ENCODE measurements around the gene GNAZ. TPM values are rescaled to one million over a fixed set of nuclear protein-coding genes. Genes with fewer than 3 reads are reported as not detected.

GNAZ gene
- total and polyA plus RNA-seq, 2 donors (not counting 1 experiment from before 2014, with no cell fraction given): 2.8 to 9.1 TPM

DNA sequence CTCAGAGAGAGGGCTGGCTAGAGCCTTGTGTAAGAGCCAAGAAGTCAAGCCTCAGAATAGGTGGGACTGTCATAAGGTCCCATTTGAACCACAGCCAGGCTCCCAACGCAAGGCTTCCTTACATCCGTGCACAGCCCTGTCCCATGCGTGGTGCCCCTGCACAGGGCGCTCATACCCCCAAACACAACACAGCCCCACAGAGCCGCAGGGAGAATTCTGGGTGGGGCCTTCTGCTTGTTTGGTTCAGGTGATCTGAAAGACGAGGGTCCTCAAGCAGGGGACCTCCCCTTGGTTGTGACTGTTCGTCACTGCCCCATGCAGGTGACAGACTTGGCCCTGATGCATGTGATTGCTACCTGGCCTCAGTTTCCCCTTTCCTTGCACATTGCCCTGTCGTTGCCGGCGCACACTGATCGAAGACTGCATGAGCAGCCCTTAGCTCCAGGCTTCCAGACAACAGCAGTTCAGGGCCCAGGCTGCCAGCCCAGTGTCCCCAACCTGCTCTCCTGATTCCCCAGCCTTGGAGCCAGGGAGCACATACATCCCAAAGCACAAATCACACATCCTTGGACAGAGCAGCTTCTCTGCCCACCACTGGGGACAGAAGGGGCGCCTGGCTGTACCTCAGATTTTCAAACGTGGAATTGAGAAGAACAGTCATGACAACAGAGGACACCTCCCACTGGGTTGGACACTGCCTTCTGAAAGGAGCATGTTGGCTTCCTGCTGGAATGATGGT lies 22.1 kb downstream of the GNAZ start:
- no peak overlapping the region for H2AFZ ChIP-seq (ENCODE audit: insufficient read depth, low read depth, low read length, poor library complexity, severe bottlenecking)
- peaks cover 14 to 17% of the 10 kb centered on the region in 2 donors for H3K4me1 ChIP-seq (ENCODE audit: control insufficient read depth in 2 of 2, insufficient read depth in 2 of 2, low read length in 2 of 2)
- DNase-seq (no peak), ATAC-seq (ENCODE audit: low read depth) (no peak)
- POLR2A ChIA-PET: no interaction called here
- H3K9ac ChIP-seq (ENCODE audit: low read length): no peak overlapping the region
- TF ChIP-seq EZH2 (IDR thresholded peaks at IDR 0.05; ENCODE audit: borderline replicate concordance, insufficient read depth, low read depth, low read length, poor library complexity, severe bottlenecking): no peak
- TF ChIP-seq, protein P1, sequence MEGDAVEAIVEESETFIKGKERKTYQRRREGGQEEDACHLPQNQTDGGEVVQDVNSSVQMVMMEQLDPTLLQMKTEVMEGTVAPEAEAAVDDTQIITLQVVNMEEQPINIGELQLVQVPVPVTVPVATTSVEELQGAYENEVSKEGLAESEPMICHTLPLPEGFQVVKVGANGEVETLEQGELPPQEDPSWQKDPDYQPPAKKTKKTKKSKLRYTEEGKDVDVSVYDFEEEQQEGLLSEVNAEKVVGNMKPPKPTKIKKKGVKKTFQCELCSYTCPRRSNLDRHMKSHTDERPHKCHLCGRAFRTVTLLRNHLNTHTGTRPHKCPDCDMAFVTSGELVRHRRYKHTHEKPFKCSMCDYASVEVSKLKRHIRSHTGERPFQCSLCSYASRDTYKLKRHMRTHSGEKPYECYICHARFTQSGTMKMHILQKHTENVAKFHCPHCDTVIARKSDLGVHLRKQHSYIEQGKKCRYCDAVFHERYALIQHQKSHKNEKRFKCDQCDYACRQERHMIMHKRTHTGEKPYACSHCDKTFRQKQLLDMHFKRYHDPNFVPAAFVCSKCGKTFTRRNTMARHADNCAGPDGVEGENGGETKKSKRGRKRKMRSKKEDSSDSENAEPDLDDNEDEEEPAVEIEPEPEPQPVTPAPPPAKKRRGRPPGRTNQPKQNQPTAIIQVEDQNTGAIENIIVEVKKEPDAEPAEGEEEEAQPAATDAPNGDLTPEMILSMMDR (IDR thresholded peaks at IDR 0.05): no peak
- H3K27ac ChIP-seq (ENCODE audit: low read length in 2 of 2): no peak overlapping the region
- WGBS (ENCODE audit: insufficient coverage): 97% methylated on average over 13 of the region's 13 CpGs
- CTCF ChIA-PET: no interaction called here
- H3K9me3 ChIP-seq (ENCODE audit: control extremely low read depth in 1 of 3, control insufficient read depth in 2 of 3, insufficient read depth in 1 of 3, low read length in 2 of 3): no peaks in the 10 kb centered on the region
- H3K4me3 Mint-ChIP-seq: no peak overlapping the region
- no peaks in the 10 kb centered on the region for H3K27me3 Mint-ChIP-seq
- H3K4me2 ChIP-seq (replicated peaks; ENCODE audit: low read depth, low read length, poor library complexity, severe bottlenecking): no peak overlapping the region
- peaks cover 14% of the 10 kb centered on the region for H3K79me2 ChIP-seq (ENCODE audit: control insufficient read depth, insufficient read depth, low read length)
- no peak overlapping the region for H3K4me3 ChIP-seq (ENCODE audit: control extremely low read depth in 1 of 5, extremely low read depth in 1 of 5, insufficient read depth in 1 of 5, low read depth in 2 of 5, low read length in 4 of 5)
- intact Hi-C loops (cut with micrococcal nuclease): no loop called here
- peaks cover 12% of the 10 kb centered on the region for H3K4me1 Mint-ChIP-seq
- no peaks in the 10 kb centered on the region for H3K9me3 Mint-ChIP-seq (ENCODE audit: insufficient read depth)
- H4K20me1 ChIP-seq (ENCODE audit: control insufficient read depth, insufficient read depth, low read length, poor library complexity, severe bottlenecking): no peaks in the 10 kb centered on the region
- H3K36me3 ChIP-seq (replicated peaks in 1 of 2; ENCODE audit: control extremely low read depth in 1 of 2, control insufficient read depth in 1 of 2, extremely low read depth in 1 of 2, insufficient read depth in 2 of 2, low read length in 1 of 2): peaks cover 0 to 4% of the 10 kb centered on the region in 2 experiments
- H3K27me3 ChIP-seq (replicated peaks in 1 of 4; ENCODE audit: control extremely low read depth in 1 of 4, control insufficient read depth in 3 of 4, insufficient read depth in 4 of 4, low read length in 3 of 4): no peaks in the 10 kb centered on the region
- H3K27ac Mint-ChIP-seq: no peak overlapping the region

DNA sequence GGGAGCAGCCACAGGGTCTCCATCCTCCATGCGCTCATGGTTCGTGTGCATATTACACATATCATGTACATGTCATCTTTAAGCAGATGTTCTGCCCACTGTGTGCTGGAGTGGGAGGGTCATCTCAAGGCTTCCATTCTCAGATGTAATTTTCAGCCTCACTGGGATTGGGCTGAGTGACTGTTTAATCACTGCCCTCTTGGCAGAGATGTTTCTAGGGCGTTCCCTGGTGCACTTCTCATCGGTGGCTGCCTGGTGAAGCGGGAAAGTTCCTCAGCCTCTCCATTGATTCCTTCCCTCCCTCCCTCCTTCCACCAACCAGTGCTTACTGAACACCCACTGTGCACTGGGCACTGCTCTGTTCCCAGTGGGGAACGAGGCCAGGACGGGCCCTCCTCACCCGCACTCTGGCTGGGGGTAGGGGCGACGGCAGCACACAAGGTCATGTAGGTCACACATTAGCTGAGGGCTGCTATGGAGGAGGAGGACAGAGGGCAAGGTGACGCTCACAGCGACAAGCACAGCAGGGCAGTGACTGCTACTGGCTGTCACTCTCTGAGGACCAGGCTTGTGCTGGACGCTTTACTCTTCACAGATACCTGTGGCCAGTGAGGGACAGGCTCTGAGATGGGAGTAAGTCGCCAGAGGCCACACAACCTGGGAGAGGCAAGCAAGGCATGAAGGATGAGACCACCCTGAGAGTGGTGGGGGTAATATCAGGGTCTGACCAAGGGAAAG lies 22.9 kb downstream of the GNAZ start:
- Histone ChIP-seq H3K27ac (ENCODE audit: low read length in 2 of 2) (no peak overlapping the region), H4K20me1 (ENCODE audit: control insufficient read depth, insufficient read depth, low read length, poor library complexity, severe bottlenecking) (no peaks in the 10 kb centered on the region), H2AFZ (ENCODE audit: insufficient read depth, low read depth, low read length, poor library complexity, severe bottlenecking) (no peak overlapping the region), H3K27me3 (replicated peaks in 1 of 4; ENCODE audit: control extremely low read depth in 1 of 4, control insufficient read depth in 3 of 4, insufficient read depth in 4 of 4, low read length in 3 of 4) (no peaks in the 10 kb centered on the region), H3K9ac (ENCODE audit: low read length) (no peak overlapping the region), H3K4me1 (ENCODE audit: control insufficient read depth in 2 of 2, insufficient read depth in 2 of 2, low read length in 2 of 2) (peaks cover 7 to 8% of the 10 kb centered on the region in 2 donors), H3K36me3 (replicated peaks in 1 of 2; ENCODE audit: control extremely low read depth in 1 of 2, control insufficient read depth in 1 of 2, extremely low read depth in 1 of 2, insufficient read depth in 2 of 2, low read length in 1 of 2) (peaks cover 0 to 4% of the 10 kb centered on the region in 2 experiments), H3K4me3 (ENCODE audit: control extremely low read depth in 1 of 5, extremely low read depth in 1 of 5, insufficient read depth in 1 of 5, low read depth in 2 of 5, low read length in 4 of 5) (no peak overlapping the region), H3K4me2 (replicated peaks; ENCODE audit: low read depth, low read length, poor library complexity, severe bottlenecking) (no peak overlapping the region), H3K9me3 (ENCODE audit: control extremely low read depth in 1 of 3, control insufficient read depth in 2 of 3, insufficient read depth in 1 of 3, low read length in 2 of 3) (no peaks in the 10 kb centered on the region), H3K79me2 (ENCODE audit: control insufficient read depth, insufficient read depth, low read length) (peaks cover 13% of the 10 kb centered on the region)
- intact Hi-C loops (cut with micrococcal nuclease): no loop called here
- Mint-ChIP-seq H3K27ac (no peak overlapping the region), H3K4me3 (no peak overlapping the region), H3K9me3 (ENCODE audit: insufficient read depth) (no peaks in the 10 kb centered on the region), H3K4me1 (peaks cover 4% of the 10 kb centered on the region), H3K27me3 (no peaks in the 10 kb centered on the region)
- ChIA-PET POLR2A (no interaction called here), CTCF (no interaction called here)
- WGBS (ENCODE audit: insufficient coverage): 96% methylated on average over 11 of the region's 14 CpGs
- TF ChIP-seq, protein P1 (IDR thresholded peaks at IDR 0.05): no peak
- no peak for TF ChIP-seq EZH2 (IDR thresholded peaks at IDR 0.05; ENCODE audit: borderline replicate concordance, insufficient read depth, low read depth, low read length, poor library complexity, severe bottlenecking)
- DNase-seq: no peak
- no peak for ATAC-seq (ENCODE audit: low read depth)

Measured in B cell (primary cell).